Ishikawa (cell line): ENCODE results near the gene MRTFB.

Experiments used
- CEBPB ChIP-seq: IDR thresholded peaks from 2 replicates; pipeline ENCODE4 v1.6.1; 2012
- CREB1 ChIP-seq: IDR thresholded peaks from 2 replicates; pipeline ENCODE4 v1.6.1; 2012; ENCODE audit warnings: low read depth
- EGR1 ChIP-seq: IDR thresholded peaks from 2 replicates; pipeline ENCODE4 v1.6.1; 2012
- EP300 ChIP-seq: IDR thresholded peaks from 2 replicates; pipeline ENCODE4 v1.6.1; 2012; ENCODE audit warnings: borderline replicate concordance
- NFIC ChIP-seq: IDR thresholded peaks from 2 replicates; pipeline ENCODE4 v1.6.1; 2012
- RAD21 ChIP-seq: IDR thresholded peaks from 2 replicates; pipeline ENCODE4 v1.6.1; 2012; ENCODE audit warnings: low read depth
- TAF1 ChIP-seq: IDR thresholded peaks from 2 replicates; pipeline ENCODE4 v1.6.1; 2012; ENCODE audit warnings: low read depth, mild to moderate bottlenecking
- YY1 ChIP-seq: IDR thresholded peaks from 2 replicates; pipeline ENCODE4 v1.6.1; 2012; ENCODE audit warnings: low read depth
- ZBTB7A ChIP-seq: IDR thresholded peaks from 2 replicates; pipeline ENCODE4 v1.6.1; 2012; ENCODE audit warnings: low read depth
- TF ChIP-seq, protein P1 (sequence below): IDR thresholded peaks from 2 replicates; pipeline ENCODE4 v1.6.1; 2012; ENCODE audit warnings: low read depth, mild to moderate bottlenecking
- TF ChIP-seq, protein P2 (sequence below): IDR thresholded peaks from 2 replicates; pipeline ENCODE4 v1.6.1; 2012

DNA sequence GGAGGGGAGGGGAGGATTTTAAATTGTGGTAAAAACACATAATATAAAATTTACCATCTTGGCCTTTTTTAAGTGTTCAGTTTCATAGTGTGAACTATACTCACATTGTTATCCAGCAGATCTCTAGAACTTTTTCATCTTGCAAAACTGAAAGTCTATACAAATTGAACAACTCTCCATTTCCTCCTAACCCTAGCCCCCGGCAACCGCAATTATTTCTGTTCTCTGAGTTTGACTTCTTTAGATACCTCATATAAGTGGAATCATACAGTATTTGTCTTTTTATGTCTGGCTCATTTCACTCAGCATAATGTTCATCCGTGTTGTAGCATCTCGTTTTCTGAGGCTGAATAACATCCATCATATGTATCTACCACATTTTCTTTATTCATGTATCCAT, 30.0 kb upstream of the MRTFB start:
- TF ChIP-seq EP300 (no peak), RAD21 (no peak), CREB1 (no peak), YY1 (no peak), ZBTB7A (no peak), TAF1 (no peak), EGR1 (no peak), NFIC (no peak), CEBPB (no peak)
- TF ChIP-seq, protein P1, sequence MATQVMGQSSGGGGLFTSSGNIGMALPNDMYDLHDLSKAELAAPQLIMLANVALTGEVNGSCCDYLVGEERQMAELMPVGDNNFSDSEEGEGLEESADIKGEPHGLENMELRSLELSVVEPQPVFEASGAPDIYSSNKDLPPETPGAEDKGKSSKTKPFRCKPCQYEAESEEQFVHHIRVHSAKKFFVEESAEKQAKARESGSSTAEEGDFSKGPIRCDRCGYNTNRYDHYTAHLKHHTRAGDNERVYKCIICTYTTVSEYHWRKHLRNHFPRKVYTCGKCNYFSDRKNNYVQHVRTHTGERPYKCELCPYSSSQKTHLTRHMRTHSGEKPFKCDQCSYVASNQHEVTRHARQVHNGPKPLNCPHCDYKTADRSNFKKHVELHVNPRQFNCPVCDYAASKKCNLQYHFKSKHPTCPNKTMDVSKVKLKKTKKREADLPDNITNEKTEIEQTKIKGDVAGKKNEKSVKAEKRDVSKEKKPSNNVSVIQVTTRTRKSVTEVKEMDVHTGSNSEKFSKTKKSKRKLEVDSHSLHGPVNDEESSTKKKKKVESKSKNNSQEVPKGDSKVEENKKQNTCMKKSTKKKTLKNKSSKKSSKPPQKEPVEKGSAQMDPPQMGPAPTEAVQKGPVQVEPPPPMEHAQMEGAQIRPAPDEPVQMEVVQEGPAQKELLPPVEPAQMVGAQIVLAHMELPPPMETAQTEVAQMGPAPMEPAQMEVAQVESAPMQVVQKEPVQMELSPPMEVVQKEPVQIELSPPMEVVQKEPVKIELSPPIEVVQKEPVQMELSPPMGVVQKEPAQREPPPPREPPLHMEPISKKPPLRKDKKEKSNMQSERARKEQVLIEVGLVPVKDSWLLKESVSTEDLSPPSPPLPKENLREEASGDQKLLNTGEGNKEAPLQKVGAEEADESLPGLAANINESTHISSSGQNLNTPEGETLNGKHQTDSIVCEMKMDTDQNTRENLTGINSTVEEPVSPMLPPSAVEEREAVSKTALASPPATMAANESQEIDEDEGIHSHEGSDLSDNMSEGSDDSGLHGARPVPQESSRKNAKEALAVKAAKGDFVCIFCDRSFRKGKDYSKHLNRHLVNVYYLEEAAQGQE, result no peak
- TF ChIP-seq, protein P2, sequence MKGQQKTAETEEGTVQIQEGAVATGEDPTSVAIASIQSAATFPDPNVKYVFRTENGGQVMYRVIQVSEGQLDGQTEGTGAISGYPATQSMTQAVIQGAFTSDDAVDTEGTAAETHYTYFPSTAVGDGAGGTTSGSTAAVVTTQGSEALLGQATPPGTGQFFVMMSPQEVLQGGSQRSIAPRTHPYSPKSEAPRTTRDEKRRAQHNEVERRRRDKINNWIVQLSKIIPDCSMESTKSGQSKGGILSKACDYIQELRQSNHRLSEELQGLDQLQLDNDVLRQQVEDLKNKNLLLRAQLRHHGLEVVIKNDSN, result no peak
